ENCODE data around the gene DYNC2LI1.

DYNC2LI1 gene

DNA sequence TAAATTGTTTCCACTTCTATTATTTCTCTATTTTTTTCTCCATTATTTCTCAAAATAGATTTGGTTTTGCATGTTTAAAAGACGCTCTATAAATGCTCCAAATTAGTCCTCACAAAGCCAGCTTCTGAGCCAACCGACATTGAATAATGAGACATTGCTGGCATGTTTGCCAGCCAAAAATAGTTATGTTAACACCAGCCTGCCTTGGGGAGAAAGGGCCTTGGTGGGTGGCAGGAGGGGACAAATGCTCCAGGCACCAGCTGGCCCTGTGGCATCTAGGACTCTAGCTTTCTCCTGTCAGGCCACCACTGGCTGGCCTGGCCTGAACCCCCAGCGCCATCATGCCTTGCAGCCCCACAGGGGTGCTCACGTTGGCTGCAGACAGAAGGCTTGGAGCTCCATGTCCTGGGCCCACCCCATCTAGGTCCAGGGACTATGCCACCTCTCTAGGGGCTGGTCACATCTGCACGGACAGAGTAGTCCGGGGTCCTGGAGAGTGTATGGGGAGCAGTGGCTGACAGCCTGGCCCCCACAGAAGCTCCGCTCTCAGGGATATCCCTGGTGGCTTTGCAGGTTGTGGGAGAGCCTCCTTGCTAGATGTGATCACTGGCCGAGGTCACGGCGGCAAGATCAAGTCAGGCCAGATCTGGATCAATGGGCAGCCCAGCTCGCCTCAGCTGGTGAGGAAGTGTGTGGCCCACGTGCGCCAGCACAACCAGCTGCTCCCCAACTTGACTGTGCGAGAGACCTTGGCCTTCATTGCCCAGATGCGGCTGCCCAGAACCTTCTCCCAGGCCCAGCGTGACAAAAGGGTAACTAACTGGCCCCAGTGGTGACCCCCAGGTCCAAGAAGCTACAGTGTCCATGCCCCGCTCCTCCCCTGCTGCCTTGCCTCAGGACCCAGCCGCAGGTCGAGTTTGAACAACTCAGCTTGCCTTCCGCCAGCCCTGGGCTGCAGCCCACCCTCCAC is 77.5 kb downstream of the DYNC2LI1 start:
- Histone ChIP-seq H3K36me3 (ENCODE audit: control insufficient read depth, insufficient read depth, low read length) (no peaks in the 10 kb centered on the region), H3K4me3 (replicated peaks; ENCODE audit: low read depth, low read length) (no peak overlapping the region), H3K27me3 (replicated peaks; ENCODE audit: control insufficient read depth, insufficient read depth, low read length) (no peaks in the 10 kb centered on the region)
- DNase-seq (ENCODE audit: extremely low read depth, insufficient read length) = no peak
- TF ChIP-seq, protein P1, sequence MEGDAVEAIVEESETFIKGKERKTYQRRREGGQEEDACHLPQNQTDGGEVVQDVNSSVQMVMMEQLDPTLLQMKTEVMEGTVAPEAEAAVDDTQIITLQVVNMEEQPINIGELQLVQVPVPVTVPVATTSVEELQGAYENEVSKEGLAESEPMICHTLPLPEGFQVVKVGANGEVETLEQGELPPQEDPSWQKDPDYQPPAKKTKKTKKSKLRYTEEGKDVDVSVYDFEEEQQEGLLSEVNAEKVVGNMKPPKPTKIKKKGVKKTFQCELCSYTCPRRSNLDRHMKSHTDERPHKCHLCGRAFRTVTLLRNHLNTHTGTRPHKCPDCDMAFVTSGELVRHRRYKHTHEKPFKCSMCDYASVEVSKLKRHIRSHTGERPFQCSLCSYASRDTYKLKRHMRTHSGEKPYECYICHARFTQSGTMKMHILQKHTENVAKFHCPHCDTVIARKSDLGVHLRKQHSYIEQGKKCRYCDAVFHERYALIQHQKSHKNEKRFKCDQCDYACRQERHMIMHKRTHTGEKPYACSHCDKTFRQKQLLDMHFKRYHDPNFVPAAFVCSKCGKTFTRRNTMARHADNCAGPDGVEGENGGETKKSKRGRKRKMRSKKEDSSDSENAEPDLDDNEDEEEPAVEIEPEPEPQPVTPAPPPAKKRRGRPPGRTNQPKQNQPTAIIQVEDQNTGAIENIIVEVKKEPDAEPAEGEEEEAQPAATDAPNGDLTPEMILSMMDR (IDR thresholded peaks at IDR 0.05; ENCODE audit: insufficient read depth, low read length, poor library complexity, severe bottlenecking) = no peak

- DNase-seq (ENCODE audit: extremely low read depth, insufficient read length) = no peak
- no peaks in the 10 kb centered on the region for H3K27me3 ChIP-seq (replicated peaks; ENCODE audit: control insufficient read depth, insufficient read depth, low read length)
These were observed 78.4 kb downstream of the DYNC2LI1 start for GRCh38 chr2:43852196-43852730.

GRCh38 chr2:43853141-43854081 is 79.6 kb downstream of the DYNC2LI1 start:
- Histone ChIP-seq H3K4me3 (replicated peaks; ENCODE audit: low read depth, low read length) (no peak overlapping the region), H3K36me3 (ENCODE audit: control insufficient read depth, insufficient read depth, low read length) (no peaks in the 10 kb centered on the region), H3K27me3 (replicated peaks; ENCODE audit: control insufficient read depth, insufficient read depth, low read length) (no peaks in the 10 kb centered on the region)
- TF ChIP-seq, protein P1 (IDR thresholded peaks at IDR 0.05; ENCODE audit: insufficient read depth, low read length, poor library complexity, severe bottlenecking) = no peak
- DNase-seq (ENCODE audit: extremely low read depth, insufficient read length) = no peak

More at GRCh38 chr2:43852196-43852730, 78.4 kb downstream of the DYNC2LI1 start:
- H3K36me3 ChIP-seq (ENCODE audit: control insufficient read depth, insufficient read depth, low read length) = no peaks in the 10 kb centered on the region
- no peak overlapping the region for H3K4me3 ChIP-seq (replicated peaks; ENCODE audit: low read depth, low read length)
- TF ChIP-seq, protein P1 (IDR thresholded peaks at IDR 0.05; ENCODE audit: insufficient read depth, low read length, poor library complexity, severe bottlenecking) = no peak

GRCh38 chr2:43854671-43855070 is 80.8 kb downstream of the DYNC2LI1 start:
- Histone ChIP-seq H3K27me3 (replicated peaks; ENCODE audit: control insufficient read depth, insufficient read depth, low read length) (no peaks in the 10 kb centered on the region), H3K4me3 (replicated peaks; ENCODE audit: low read depth, low read length) (no peak overlapping the region), H3K36me3 (ENCODE audit: control insufficient read depth, insufficient read depth, low read length) (no peaks in the 10 kb centered on the region)
- TF ChIP-seq, protein P1 (IDR thresholded peaks at IDR 0.05; ENCODE audit: insufficient read depth, low read length, poor library complexity, severe bottlenecking) = no peak
- no peak for DNase-seq (ENCODE audit: extremely low read depth, insufficient read length)

DNA sequence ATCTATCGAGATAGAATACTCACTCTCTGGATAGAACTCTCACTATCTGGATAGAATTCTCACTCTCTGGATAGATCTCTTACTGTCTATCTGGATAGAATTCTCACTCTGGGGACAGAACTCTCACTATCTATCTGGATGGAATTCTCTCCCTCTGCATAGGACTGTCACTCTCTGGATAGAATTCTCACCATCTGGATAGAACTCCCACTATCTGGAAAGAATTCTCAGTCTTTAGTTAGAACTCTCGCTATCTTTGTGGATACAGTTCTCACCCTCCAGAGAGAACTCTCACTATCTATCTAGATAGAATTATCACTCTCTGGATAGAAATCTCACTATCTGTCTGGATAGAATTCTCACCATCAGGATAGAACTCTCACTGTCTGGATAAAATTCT is 81.5 kb downstream of the DYNC2LI1 start:
- Histone ChIP-seq H3K27me3 (replicated peaks; ENCODE audit: control insufficient read depth, insufficient read depth, low read length) (no peaks in the 10 kb centered on the region), H3K4me3 (replicated peaks; ENCODE audit: low read depth, low read length) (no peak overlapping the region), H3K36me3 (ENCODE audit: control insufficient read depth, insufficient read depth, low read length) (no peaks in the 10 kb centered on the region)
- TF ChIP-seq, protein P1 (IDR thresholded peaks at IDR 0.05; ENCODE audit: insufficient read depth, low read length, poor library complexity, severe bottlenecking) = no peak
- DNase-seq (ENCODE audit: extremely low read depth, insufficient read length) = no peak

Data from GM06990 (cell line).